Measurements from ENCODE around the gene UFSP2.

The UFSP2 gene

DNA sequence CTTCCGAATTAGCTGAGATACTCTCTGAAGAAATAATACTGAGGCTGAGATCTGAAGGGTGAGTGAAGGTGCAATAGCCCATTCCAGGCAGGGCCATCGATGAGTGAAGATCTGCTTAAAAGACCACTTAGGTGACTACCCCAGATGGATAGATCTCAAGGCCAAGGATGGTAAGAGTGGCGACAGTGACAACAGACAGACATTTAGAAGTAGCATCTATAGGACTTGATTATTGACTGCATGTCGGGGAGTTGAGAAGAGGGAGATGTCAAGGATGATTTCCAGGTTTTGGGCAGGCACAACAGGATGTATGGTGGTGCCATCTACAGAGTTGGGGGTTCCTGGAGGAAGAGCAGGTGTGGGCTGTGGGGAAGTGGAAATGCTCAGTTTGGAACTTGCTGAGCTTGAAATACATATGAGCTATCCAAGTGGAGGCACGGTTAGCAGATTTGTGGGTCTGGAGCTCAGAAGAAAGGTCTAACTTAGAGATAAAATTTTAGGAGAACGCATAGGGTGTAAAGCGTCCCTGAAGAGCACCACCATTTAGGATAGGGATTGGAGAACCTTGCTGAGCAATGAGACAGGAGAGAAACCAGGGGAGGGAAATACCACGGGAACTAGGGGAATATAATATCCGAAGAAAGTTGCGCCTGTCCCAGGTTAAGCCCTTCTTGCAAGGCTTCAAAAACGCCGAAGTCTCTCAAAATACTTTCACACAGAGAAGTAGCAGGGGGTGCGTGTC lies 688 bp downstream of the UFSP2 start:
- peak overlapping the region; percentile 99 for H3K9ac ChIP-seq (ENCODE audit: low read length)
- peak overlapping the region; percentile 99 for H3K27ac ChIP-seq (ENCODE audit: low read length)
- no peaks in the 10 kb centered on the region for H3K27me3 ChIP-seq (ENCODE audit: control insufficient read depth, insufficient read depth, low read length)
- peaks cover 2% of the 10 kb centered on the region for H3K36me3 ChIP-seq (ENCODE audit: control insufficient read depth, low read depth, low read length)
- peak overlapping the region; percentile 84 for H3K4me3 ChIP-seq (ENCODE audit: low read length)
- peaks cover 4% of the 10 kb centered on the region for H3K4me1 ChIP-seq (ENCODE audit: control insufficient read depth, low read depth, low read length)
- H3K9me3 ChIP-seq (ENCODE audit: control insufficient read depth, low read depth, low read length) = no peaks in the 10 kb centered on the region

DNA sequence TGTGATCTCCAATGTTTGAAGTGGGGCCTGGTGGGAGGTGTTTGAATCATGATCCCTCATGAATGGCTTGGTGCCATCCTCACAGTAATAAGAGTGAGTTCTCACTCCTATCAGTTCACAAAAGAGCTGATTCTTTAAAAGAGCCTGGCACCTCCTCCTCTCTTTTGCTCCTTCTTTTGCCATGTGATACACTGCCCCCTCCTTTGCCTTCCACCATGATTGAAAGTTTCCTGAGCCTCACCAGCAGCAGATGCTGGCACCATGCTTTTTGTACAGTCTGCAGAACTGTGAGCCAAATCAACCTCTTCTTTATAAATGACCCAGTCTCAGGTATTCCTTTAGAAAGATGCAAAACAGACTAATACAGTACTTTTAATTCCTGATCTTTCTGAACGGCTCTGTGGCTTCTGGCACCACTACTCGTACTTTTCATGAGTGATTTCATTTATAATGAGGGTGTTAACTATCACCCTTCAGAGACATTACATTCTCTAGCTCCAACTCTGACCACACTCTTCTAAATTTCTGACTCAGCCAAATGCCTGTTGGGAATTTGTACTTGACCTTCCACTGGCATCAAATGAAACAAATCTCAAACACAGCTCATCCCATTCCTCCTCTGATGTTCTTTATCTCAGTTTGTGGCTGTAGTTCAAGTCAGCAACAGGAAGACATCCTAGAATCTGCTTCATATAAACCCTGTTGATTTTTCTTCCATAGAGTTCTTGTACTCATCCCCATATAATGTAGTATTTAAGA lies 4.2 kb downstream of the UFSP2 start:
- Histone ChIP-seq H3K4me3 (ENCODE audit: low read length) (no peak overlapping the region), H3K9me3 (ENCODE audit: control insufficient read depth, low read depth, low read length) (no peaks in the 10 kb centered on the region), H3K36me3 (ENCODE audit: control insufficient read depth, low read depth, low read length) (peaks cover 8% of the 10 kb centered on the region), H3K27me3 (ENCODE audit: control insufficient read depth, insufficient read depth, low read length) (no peaks in the 10 kb centered on the region), H3K27ac (ENCODE audit: low read length) (no peak overlapping the region), H3K9ac (ENCODE audit: low read length) (no peak overlapping the region), H3K4me1 (ENCODE audit: control insufficient read depth, low read depth, low read length) (peaks cover 4% of the 10 kb centered on the region)

DNA sequence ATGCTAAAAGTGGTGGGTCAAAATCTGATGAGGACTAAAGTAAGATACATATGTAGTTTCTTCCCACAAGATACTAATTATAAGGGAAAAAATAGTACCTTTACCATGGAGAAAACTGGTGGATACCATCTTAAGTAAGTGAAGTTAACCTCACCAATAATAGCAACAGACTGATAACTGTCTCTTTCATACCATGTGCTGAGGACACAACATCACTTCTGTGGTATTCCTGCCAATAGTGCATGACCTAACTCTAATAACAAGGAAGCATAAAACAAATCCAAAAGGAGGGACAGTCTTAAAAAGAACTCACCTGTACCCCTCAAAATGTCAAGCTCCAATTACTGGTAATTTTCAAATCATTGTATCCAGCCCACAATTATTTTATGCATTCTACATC lies 8.8 kb downstream of the UFSP2 start:
- no peaks in the 10 kb centered on the region for H3K27me3 ChIP-seq (ENCODE audit: control insufficient read depth, insufficient read depth, low read length)
- H3K9ac ChIP-seq (ENCODE audit: low read length) = no peak overlapping the region
- H3K4me1 ChIP-seq (ENCODE audit: control insufficient read depth, low read depth, low read length) = no peaks in the 10 kb centered on the region
- H3K9me3 ChIP-seq (ENCODE audit: control insufficient read depth, low read depth, low read length) = no peaks in the 10 kb centered on the region
- no peak overlapping the region for H3K27ac ChIP-seq (ENCODE audit: low read length)
- H3K36me3 ChIP-seq (ENCODE audit: control insufficient read depth, low read depth, low read length) = peaks cover 13% of the 10 kb centered on the region
- H3K4me3 ChIP-seq (ENCODE audit: low read length) = no peak overlapping the region

DNA sequence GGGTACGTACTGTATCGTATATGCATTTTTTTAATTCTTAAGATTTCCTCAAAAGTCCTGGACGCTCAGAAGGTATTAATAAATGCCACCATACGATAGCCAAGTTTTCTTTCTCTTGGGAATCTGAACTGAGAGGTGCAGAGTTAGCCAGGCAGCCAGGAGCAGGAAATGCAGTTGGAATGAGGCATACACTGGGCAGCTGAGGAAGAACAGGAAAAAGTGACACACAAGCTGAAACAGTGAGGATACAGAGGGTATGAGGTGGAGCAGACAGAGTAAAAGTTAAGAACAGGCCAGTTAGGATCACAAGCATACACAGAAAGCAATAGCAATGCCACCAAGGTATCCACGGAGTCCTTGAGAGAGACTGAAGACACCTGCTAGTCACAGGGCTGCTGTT lies 13.4 kb downstream of the UFSP2 start:
- Histone ChIP-seq H3K36me3 (ENCODE audit: control insufficient read depth, low read depth, low read length) (peaks cover 18% of the 10 kb centered on the region), H3K4me3 (ENCODE audit: low read length) (no peak overlapping the region), H3K27me3 (ENCODE audit: control insufficient read depth, insufficient read depth, low read length) (no peaks in the 10 kb centered on the region), H3K9ac (ENCODE audit: low read length) (no peak overlapping the region), H3K9me3 (ENCODE audit: control insufficient read depth, low read depth, low read length) (no peaks in the 10 kb centered on the region), H3K27ac (ENCODE audit: low read length) (no peak overlapping the region), H3K4me1 (ENCODE audit: control insufficient read depth, low read depth, low read length) (no peaks in the 10 kb centered on the region)

DNA sequence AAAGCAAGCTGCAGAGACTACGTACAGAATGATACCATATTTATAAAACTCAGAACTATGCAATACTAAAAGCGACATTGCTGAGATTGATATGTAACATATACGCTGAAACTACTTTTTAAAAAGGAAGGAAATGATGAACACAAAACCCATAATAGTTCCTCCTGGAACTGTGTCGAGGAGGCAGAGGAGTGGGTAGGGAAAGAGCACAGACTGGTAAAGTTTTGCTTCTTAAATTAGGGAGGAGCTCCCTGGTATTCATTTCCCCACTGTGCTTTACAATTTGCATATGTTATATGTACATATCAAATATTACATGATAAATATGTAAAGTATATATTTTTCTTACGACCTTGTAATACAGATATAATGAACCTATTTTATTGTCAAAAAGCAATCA lies 13.9 kb downstream of the UFSP2 start:
- Histone ChIP-seq H3K27ac (ENCODE audit: low read length) (no peak overlapping the region), H3K4me1 (ENCODE audit: control insufficient read depth, low read depth, low read length) (no peaks in the 10 kb centered on the region), H3K9me3 (ENCODE audit: control insufficient read depth, low read depth, low read length) (no peaks in the 10 kb centered on the region), H3K27me3 (ENCODE audit: control insufficient read depth, insufficient read depth, low read length) (no peaks in the 10 kb centered on the region), H3K4me3 (ENCODE audit: low read length) (no peak overlapping the region), H3K9ac (ENCODE audit: low read length) (no peak overlapping the region), H3K36me3 (ENCODE audit: control insufficient read depth, low read depth, low read length) (peaks cover 18% of the 10 kb centered on the region)

DNA sequence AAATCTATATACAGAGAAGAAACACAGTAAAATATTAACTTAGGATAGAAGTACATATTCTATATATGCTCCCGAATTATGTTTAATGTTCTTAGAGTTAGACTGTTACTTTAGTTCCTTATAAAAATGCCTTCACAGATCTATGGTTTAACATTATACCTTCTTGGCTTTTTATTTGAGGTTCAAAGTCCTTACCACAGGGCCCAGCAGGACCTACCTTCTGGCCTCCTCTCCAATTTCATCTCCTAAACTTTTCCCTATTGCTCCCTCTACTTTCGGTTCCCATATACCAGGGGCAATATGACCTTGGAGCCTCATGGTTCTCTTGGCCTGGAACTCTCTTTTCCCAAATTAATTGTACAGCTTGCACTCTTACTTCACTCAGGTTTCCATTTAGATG lies 17.3 kb downstream of the UFSP2 start:
- Histone ChIP-seq H3K36me3 (ENCODE audit: control insufficient read depth, low read depth, low read length) (peaks cover 17% of the 10 kb centered on the region), H3K9ac (ENCODE audit: low read length) (no peak overlapping the region), H3K4me3 (ENCODE audit: low read length) (no peak overlapping the region), H3K4me1 (ENCODE audit: control insufficient read depth, low read depth, low read length) (no peaks in the 10 kb centered on the region), H3K9me3 (ENCODE audit: control insufficient read depth, low read depth, low read length) (no peaks in the 10 kb centered on the region), H3K27me3 (ENCODE audit: control insufficient read depth, insufficient read depth, low read length) (no peaks in the 10 kb centered on the region), H3K27ac (ENCODE audit: low read length) (no peak overlapping the region)

DNA sequence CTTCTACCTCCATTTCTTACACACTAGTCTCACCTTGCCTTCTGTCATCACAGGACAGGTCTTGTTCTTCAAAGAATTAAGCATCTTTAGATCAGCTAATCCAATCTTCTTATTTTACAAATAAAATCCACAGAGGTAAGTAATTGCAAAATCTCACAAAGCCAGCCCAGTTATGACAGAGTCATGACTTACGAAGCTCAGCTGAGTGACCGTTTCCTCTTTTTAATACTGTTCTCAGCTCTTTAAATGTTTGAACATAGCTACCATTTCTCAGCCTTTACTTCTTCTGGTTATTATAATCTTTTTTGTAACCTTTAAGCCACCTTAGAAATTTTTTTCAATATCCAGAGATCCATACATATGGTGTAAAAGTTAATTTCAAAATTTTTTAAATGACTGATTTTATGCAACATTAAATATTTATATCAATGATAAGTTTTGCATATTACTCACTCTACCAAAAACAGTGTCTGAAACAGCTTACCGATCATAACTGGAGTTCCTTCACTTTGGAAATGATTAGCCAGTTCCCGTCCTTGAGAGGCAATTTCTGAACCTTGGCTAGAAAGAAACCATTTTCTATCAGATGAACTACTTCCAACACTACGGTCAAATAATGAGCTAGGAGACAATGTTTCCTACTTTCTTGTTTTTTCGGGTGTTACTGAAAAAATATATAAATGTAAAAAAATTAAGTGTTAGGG lies 20.3 kb downstream of the UFSP2 start:
- no peaks in the 10 kb centered on the region for H3K9me3 ChIP-seq (ENCODE audit: control insufficient read depth, low read depth, low read length)
- no peak overlapping the region for H3K9ac ChIP-seq (ENCODE audit: low read length)
- peaks cover 28% of the 10 kb centered on the region for H3K36me3 ChIP-seq (ENCODE audit: control insufficient read depth, low read depth, low read length)
- H3K4me1 ChIP-seq (ENCODE audit: control insufficient read depth, low read depth, low read length) = no peaks in the 10 kb centered on the region
- no peak overlapping the region for H3K27ac ChIP-seq (ENCODE audit: low read length)
- no peak overlapping the region for H3K4me3 ChIP-seq (ENCODE audit: low read length)
- H3K27me3 ChIP-seq (ENCODE audit: control insufficient read depth, insufficient read depth, low read length) = no peaks in the 10 kb centered on the region

DNA sequence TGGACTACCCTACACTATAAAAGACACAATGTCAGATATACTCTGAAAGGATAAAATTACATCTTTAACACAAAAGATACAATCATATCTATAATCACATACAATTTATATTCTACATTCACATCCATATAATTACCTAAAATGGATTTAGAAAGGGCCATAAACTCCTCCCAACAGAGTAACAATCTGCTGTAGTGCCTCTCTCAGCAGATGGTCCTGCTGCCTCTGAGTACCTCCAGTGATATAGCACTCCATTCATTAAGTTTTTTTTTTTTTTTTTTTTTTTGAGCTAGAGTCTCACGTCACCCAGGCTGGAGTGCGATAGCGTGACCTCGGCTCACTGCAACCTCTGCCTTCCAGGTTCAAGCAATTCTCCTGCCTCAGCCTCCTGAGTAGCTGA lies 21.7 kb downstream of the UFSP2 start:
- Histone ChIP-seq H3K4me1 (ENCODE audit: control insufficient read depth, low read depth, low read length) (no peaks in the 10 kb centered on the region), H3K9me3 (ENCODE audit: control insufficient read depth, low read depth, low read length) (no peaks in the 10 kb centered on the region), H3K9ac (ENCODE audit: low read length) (no peak overlapping the region), H3K36me3 (ENCODE audit: control insufficient read depth, low read depth, low read length) (peaks cover 35% of the 10 kb centered on the region), H3K27ac (ENCODE audit: low read length) (no peak overlapping the region), H3K27me3 (ENCODE audit: control insufficient read depth, insufficient read depth, low read length) (no peaks in the 10 kb centered on the region), H3K4me3 (ENCODE audit: low read length) (no peak overlapping the region)

DNA sequence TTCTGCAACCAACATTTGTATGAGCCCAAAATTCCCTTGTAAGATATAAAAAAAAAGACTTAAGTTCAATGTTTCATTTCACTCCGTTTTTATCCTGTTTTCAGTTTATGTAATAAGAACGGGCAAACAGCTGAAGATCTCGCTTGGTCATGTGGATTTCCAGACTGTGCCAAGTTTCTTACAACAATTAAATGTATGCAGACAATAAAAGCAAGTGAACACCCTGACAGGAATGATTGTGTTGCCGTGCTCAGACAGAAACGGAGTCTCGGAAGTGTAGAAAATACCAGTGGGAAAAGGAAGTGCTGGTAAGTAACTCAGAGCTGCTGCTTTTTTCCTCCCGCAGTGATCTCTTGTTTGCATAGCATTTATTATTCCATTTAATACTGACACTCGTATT lies 26.3 kb downstream of the UFSP2 start:
- H3K4me1 ChIP-seq (ENCODE audit: control insufficient read depth, low read depth, low read length) = peaks cover 5% of the 10 kb centered on the region
- H3K9ac ChIP-seq (ENCODE audit: low read length) = no peak overlapping the region
- H3K36me3 ChIP-seq (ENCODE audit: control insufficient read depth, low read depth, low read length) = peaks cover 20% of the 10 kb centered on the region
- H3K4me3 ChIP-seq (ENCODE audit: low read length) = no peak overlapping the region
- no peak overlapping the region for H3K27ac ChIP-seq (ENCODE audit: low read length)
- peaks cover 19% of the 10 kb centered on the region for H3K27me3 ChIP-seq (ENCODE audit: control insufficient read depth, insufficient read depth, low read length)
- no peaks in the 10 kb centered on the region for H3K9me3 ChIP-seq (ENCODE audit: control insufficient read depth, low read depth, low read length)

DNA sequence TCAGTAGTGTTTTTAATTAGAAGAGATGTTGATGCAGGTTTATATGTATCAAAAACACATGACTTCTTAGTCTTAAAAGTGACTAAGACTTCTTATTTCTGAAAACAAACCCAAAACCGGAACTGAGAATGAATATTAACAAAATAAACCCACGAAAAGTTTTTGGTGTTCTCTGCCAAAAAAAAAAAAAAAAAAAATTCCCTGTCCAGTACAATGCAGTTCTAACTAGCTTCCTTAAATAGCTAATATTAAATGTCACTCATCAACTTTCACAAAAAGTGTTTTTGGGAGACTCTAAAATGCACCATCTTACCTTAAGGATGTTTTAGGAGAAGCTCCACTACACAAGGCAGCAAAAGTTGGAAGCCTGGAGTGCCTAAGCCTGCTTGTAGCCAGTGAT lies 27.1 kb downstream of the UFSP2 start:
- Histone ChIP-seq H3K36me3 (ENCODE audit: control insufficient read depth, low read depth, low read length) (peaks cover 20% of the 10 kb centered on the region), H3K9ac (ENCODE audit: low read length) (no peak overlapping the region), H3K27me3 (ENCODE audit: control insufficient read depth, insufficient read depth, low read length) (peaks cover 19% of the 10 kb centered on the region), H3K4me1 (ENCODE audit: control insufficient read depth, low read depth, low read length) (peaks cover 5% of the 10 kb centered on the region), H3K9me3 (ENCODE audit: control insufficient read depth, low read depth, low read length) (no peaks in the 10 kb centered on the region), H3K27ac (ENCODE audit: low read length) (no peak overlapping the region), H3K4me3 (ENCODE audit: low read length) (no peak overlapping the region)

DNA sequence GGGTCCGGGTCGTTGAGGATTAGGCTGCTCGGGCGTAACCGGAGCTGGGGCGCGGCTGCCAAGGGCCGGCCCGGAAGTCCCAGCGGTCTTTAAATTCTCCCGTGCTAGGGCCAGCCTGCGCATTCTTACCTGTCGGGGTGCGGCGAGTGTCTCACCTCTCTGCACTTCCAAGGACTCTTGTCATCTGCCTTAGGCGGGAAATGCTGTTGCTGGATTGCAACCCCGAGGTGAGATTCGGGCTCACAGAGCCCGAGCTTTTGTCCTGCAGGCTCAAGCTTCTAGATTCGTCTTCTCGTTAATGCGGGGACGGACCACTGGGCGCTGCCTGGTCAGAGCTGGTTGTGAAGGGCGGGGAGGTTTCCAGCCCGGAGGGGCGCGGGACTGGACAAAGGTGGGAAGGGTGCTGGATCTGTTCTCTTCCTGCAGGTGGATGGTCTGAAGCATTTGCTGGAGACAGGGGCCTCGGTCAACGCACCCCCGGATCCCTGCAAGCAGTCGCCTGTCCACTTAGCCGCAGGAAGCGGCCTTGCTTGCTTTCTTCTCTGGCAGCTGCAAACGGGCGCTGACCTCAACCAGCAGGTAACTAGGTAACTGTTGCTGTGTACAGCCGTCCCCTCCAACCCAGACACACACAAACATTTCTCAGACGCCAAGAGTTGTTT lies 28.9 kb downstream of the UFSP2 start, which contains the start of gene ANKRD37:
ANKRD37 (plus strand) TSS at position 118 of the 662 bp plus-strand sequence; CDS start at position 201, 83 bp downstream.
- Histone ChIP-seq H3K4me3 (ENCODE audit: low read length) (peak within 1 kb of the TSS; percentile 71), H3K36me3 (ENCODE audit: control insufficient read depth, low read depth, low read length) (peaks cover 10% of the 10 kb centered on the region), H3K27ac (ENCODE audit: low read length) (no peak within 1 kb of the TSS), H3K27me3 (ENCODE audit: control insufficient read depth, insufficient read depth, low read length) (peaks cover 19% of the 10 kb centered on the region), H3K4me1 (ENCODE audit: control insufficient read depth, low read depth, low read length) (peaks cover 5% of the 10 kb centered on the region), H3K9ac (ENCODE audit: low read length) (peak within 1 kb of the TSS; percentile 43), H3K9me3 (ENCODE audit: control insufficient read depth, low read depth, low read length) (no peaks in the 10 kb centered on the region)
